ENCODE results near the gene PDCD1. TPM values are rescaled to one million over a fixed set of nuclear protein-coding genes. Genes with fewer than 3 reads are reported as not detected.
A peak's percentile ranks its signal among the peaks of the same experiment; 100 is the strongest.

Gene PDCD1
- total and polyA plus RNA-seq, 10 of the 15 experiments (the other 5 are each of a cell fraction or from before 2014, with no cell fraction given): 0.62 to 6.4 (median 2.9) TPM; not detected in 2

- peak; percentile 11; the same call in 1 of the 3 replicates for ATAC-seq
- 34% methylated on average over 14 of the region's 15 CpGs for WGBS (ENCODE audit: insufficient coverage, insufficient replicate concordance, low lambda C conversion rate, missing lambda C conversion rate)
- in situ Hi-C loops (cut with MboI): loop anchor here (10.0 kb wide), 1 partner anchor 357 kb away; no protein-coding TSS in a partner anchor
- no peak overlapping the region for H2AFZ ChIP-seq (ENCODE audit: control insufficient read depth, low read depth, low read length)
- no peak for FAIRE-seq
- H3K9me3 ChIP-seq (replicated peaks; ENCODE audit: control insufficient read depth, insufficient read depth, low read length): no peaks in the 10 kb centered on the region; the same call in 1 of the 3 replicates
- no peaks in the 10 kb centered on the region for H3K79me2 ChIP-seq (ENCODE audit: control insufficient read depth, insufficient read depth, low read length)
- ChIA-PET SMC1A (ENCODE audit: uncharacterized antibody, unreplicated experiment) (interaction anchor here (0.6 kb wide), 1 partner anchor 84 kb away, joined by 3 read pairs; no protein-coding TSS in a partner anchor), POLR2A (no interaction called here), CTCF (no interaction called here), RAD21 (ENCODE audit: unreplicated experiment) (no interaction called here)
- no peaks in the 10 kb centered on the region for H3K36me3 ChIP-seq (ENCODE audit: control insufficient read depth in 2 of 2, insufficient read depth in 2 of 2, low read length in 1 of 2)
- no peak overlapping the region for H3K9ac ChIP-seq (ENCODE audit: control insufficient read depth, insufficient read depth, low read length)
- no peaks in the 10 kb centered on the region for H4K20me1 ChIP-seq (ENCODE audit: control insufficient read depth, insufficient read depth)
- no peak for DNase-seq (ENCODE audit: low read depth, low spot score)
- H3K4me2 ChIP-seq (ENCODE audit: control insufficient read depth, insufficient read depth): no peak overlapping the region
- H3K27ac ChIP-seq (ENCODE audit: control insufficient read depth, insufficient read depth): no peak overlapping the region
- TF ChIP-seq CTCF (IDR thresholded peaks at IDR 0.05 in 2 of 3, conservative IDR thresholded peaks at IDR 0.05 in 1 of 3; ENCODE audit: control insufficient read depth in 2 of 3, extremely low read depth in 1 of 3, insufficient read depth in 1 of 3, low read depth in 3 of 3, low read length in 3 of 3) (peak in 1 of 3 experiments; percentile 20; a peak in 1 of 6 replicates), FOS (IDR thresholded peaks at IDR 0.05; ENCODE audit: borderline replicate concordance, extremely low read depth, insufficient read length) (no peak), SP1 (IDR thresholded peaks at IDR 0.05; ENCODE audit: low read depth, low read length) (no peak)
- BruUV-seq (replicated peaks): no TSS peak
- H3K4me3 ChIP-seq: no peak overlapping the region
- H3K27me3 ChIP-seq (replicated peaks in 1 of 2; ENCODE audit: control insufficient read depth in 2 of 2, insufficient read depth in 2 of 2, low read length in 1 of 2): no peaks in the 10 kb centered on the region
- no peaks in the 10 kb centered on the region for H3K4me1 ChIP-seq (ENCODE audit: control insufficient read depth, insufficient read depth, low read length)
- intact Hi-C loops (cut with micrococcal nuclease; ENCODE audit: unreplicated experiment): no loop called here
Observed at GRCh38 chr2:241872313-241872642, 13.6 kb upstream of the PDCD1 start.

GRCh38 chr2:241871538-241872312, 13.0 kb upstream of the PDCD1 start:
- DNase-seq (ENCODE audit: low read depth, low spot score): no peak
- WGBS (ENCODE audit: insufficient coverage, insufficient replicate concordance, low lambda C conversion rate, missing lambda C conversion rate): 43% methylated on average over 37 of the region's 38 CpGs
- no peak overlapping the region for H2AFZ ChIP-seq (ENCODE audit: control insufficient read depth, low read depth, low read length)
- BruUV-seq (replicated peaks): no TSS peak
- no peaks in the 10 kb centered on the region for H3K79me2 ChIP-seq (ENCODE audit: control insufficient read depth, insufficient read depth, low read length)
- POLR2A ChIA-PET: no interaction called here
- RAD21 ChIA-PET (ENCODE audit: unreplicated experiment): no interaction called here
- no peak for FAIRE-seq
- H3K9me3 ChIP-seq (replicated peaks; ENCODE audit: control insufficient read depth, insufficient read depth, low read length): no peaks in the 10 kb centered on the region; the same call in 1 of the 3 replicates
- H3K9ac ChIP-seq (ENCODE audit: control insufficient read depth, insufficient read depth, low read length): no peak overlapping the region
- no peak for ATAC-seq
- intact Hi-C loops (cut with micrococcal nuclease; ENCODE audit: unreplicated experiment): no loop called here
- H3K4me1 ChIP-seq (ENCODE audit: control insufficient read depth, insufficient read depth, low read length): no peaks in the 10 kb centered on the region
- no peak overlapping the region for H3K4me2 ChIP-seq (ENCODE audit: control insufficient read depth, insufficient read depth)
- H3K27me3 ChIP-seq (replicated peaks in 1 of 2; ENCODE audit: control insufficient read depth in 2 of 2, insufficient read depth in 2 of 2, low read length in 1 of 2): no peaks in the 10 kb centered on the region
- no peaks in the 10 kb centered on the region for H3K36me3 ChIP-seq (ENCODE audit: control insufficient read depth in 2 of 2, insufficient read depth in 2 of 2, low read length in 1 of 2)
- CTCF ChIA-PET: no interaction called here
- no peak overlapping the region for H3K27ac ChIP-seq (ENCODE audit: control insufficient read depth, insufficient read depth)
- SMC1A ChIA-PET (ENCODE audit: uncharacterized antibody, unreplicated experiment): no interaction called here
- H3K4me3 ChIP-seq: no peak overlapping the region
- no peaks in the 10 kb centered on the region for H4K20me1 ChIP-seq (ENCODE audit: control insufficient read depth, insufficient read depth)
- in situ Hi-C loops (cut with MboI): loop anchor here (10.0 kb wide), 1 partner anchor 357 kb away; no protein-coding TSS in a partner anchor
- TF ChIP-seq TCF12 (IDR thresholded peaks at IDR 0.05; ENCODE audit: low read depth, low read length): no peak
- no peak for TF ChIP-seq IKZF1 (conservative IDR thresholded peaks at IDR 0.05)
- no peak for TF ChIP-seq RELB (IDR thresholded peaks at IDR 0.05; ENCODE audit: low read depth)
- no peak for TF ChIP-seq ZBTB33 (IDR thresholded peaks at IDR 0.05)
- no peak for TF ChIP-seq BACH1 (IDR thresholded peaks at IDR 0.05; ENCODE audit: borderline replicate concordance)
- TF ChIP-seq ZZZ3 (IDR thresholded peaks at IDR 0.05; ENCODE audit: control insufficient read depth, insufficient read length, low read depth): no peak
- TF ChIP-seq SUZ12 (IDR thresholded peaks at IDR 0.05; ENCODE audit: unreplicated experiment): no peak
